ENCODE measurements around the gene FBXW5.

FBXW5 gene

GRCh38 chr9:136978073-136978864 is 33.7 kb upstream of the FBXW5 start:
- DNase-seq (ENCODE audit: low read depth in 2 of 2): peak; percentile 57 to 66

GRCh38 chr9:136977649-136978072 is 33.1 kb upstream of the FBXW5 start:
- DNase-seq (ENCODE audit: low read depth in 2 of 2): no peak

- DNase-seq (ENCODE audit: low read depth in 2 of 2): no peak
Observed at GRCh38 chr9:136977223-136977622, 32.7 kb upstream of the FBXW5 start, which contains the start of gene PTGDS. Gene PTGDS, plus strand, starts transcription at chr9:136977504. Its CDS starts 75 bp downstream, at chr9:136977579.

GRCh38 chr9:136975644-136976043 is 31.1 kb upstream of the FBXW5 start:
- no peak for DNase-seq (ENCODE audit: low read depth in 2 of 2)

GRCh38 chr9:136974817-136975535 is 30.4 kb upstream of the FBXW5 start:
- no peak for DNase-seq (ENCODE audit: low read depth in 2 of 2)

GRCh38 chr9:136973618-136974617 is 29.4 kb upstream of the FBXW5 start:
- no peak for DNase-seq (ENCODE audit: low read depth in 2 of 2)

- no peak for DNase-seq (ENCODE audit: low read depth in 2 of 2)
Observed at GRCh38 chr9:136972743-136973142, 28.2 kb upstream of the FBXW5 start.

GRCh38 chr9:136972335-136972734 is 27.8 kb upstream of the FBXW5 start:
- no peak for DNase-seq (ENCODE audit: low read depth in 2 of 2)

GRCh38 chr9:136971746-136972145 is 27.2 kb upstream of the FBXW5 start:
- no peak for DNase-seq (ENCODE audit: low read depth in 2 of 2)

- DNase-seq (ENCODE audit: low read depth in 2 of 2): no peak
Observed at GRCh38 chr9:136970361-136970760, 25.8 kb upstream of the FBXW5 start.

GRCh38 chr9:136969774-136970173 is 25.2 kb upstream of the FBXW5 start:
- DNase-seq (ENCODE audit: low read depth in 2 of 2): no peak

GRCh38 chr9:136969150-136969549 is 24.6 kb upstream of the FBXW5 start:
- no peak for DNase-seq (ENCODE audit: low read depth in 2 of 2)

GRCh38 chr9:136968333-136969127 is 24.0 kb upstream of the FBXW5 start:
- DNase-seq (ENCODE audit: low read depth in 2 of 2): no peak

GRCh38 chr9:136965771-136966484 is 21.4 kb upstream of the FBXW5 start:
- DNase-seq (ENCODE audit: low read depth in 2 of 2): no peak

- DNase-seq (ENCODE audit: low read depth in 2 of 2): no peak
Observed at GRCh38 chr9:136964833-136965422, 20.4 kb upstream of the FBXW5 start.

GRCh38 chr9:136964171-136964689 is 19.7 kb upstream of the FBXW5 start:
- DNase-seq (ENCODE audit: low read depth in 2 of 2): no peak

- DNase-seq (ENCODE audit: low read depth in 2 of 2): no peak
Observed at GRCh38 chr9:136963751-136964150, 19.2 kb upstream of the FBXW5 start.

GRCh38 chr9:136963341-136963740 is 18.8 kb upstream of the FBXW5 start:
- DNase-seq (ENCODE audit: low read depth in 2 of 2): no peak

- DNase-seq (ENCODE audit: low read depth in 2 of 2): no peak
Observed at GRCh38 chr9:136962701-136963248, 18.2 kb upstream of the FBXW5 start.

Data from stimulated activated CD8-positive, alpha-beta memory T cell treated with anti-CD3 and anti-CD28 coated beads, Interleukin-2, amount 100 ng/mL, for 1 hour (primary cell).